Memory B cell (primary cell): ENCODE results near the gene SH2D4B.
A peak's percentile ranks its signal among the peaks of the same experiment; 100 is the strongest.
"Not testable (repeated sequence)": the region's sequence is repeated elsewhere in the genome, so short reads cannot be mapped to it uniquely, and the experiment has no call there.

ENCODE experiments used
- ATAC-seq: fragments of 150-1000 bp; cut with Tn5 transposase; 2 replicates; pipeline ENCODE4 v1.10.0; 2021; ENCODE audit warnings: low read depth, mild to moderate bottlenecking, moderate library complexity
- DNase-seq, 2 donors: peaks; one replicate each; pipeline ENCODE4 v3.0.0; 2022; ENCODE audit warnings: low spot score in 2 of 2
- H3K27ac Mint-ChIP-seq: one replicate; pipeline ENCODE4 v1.8.0; 2022; ENCODE audit warnings: mild to moderate bottlenecking, moderate library complexity, mixed read lengths
- H3K27me3 Mint-ChIP-seq: one replicate; pipeline ENCODE4 v1.8.0; 2022; ENCODE audit warnings: mixed read lengths
- H3K36me3 Mint-ChIP-seq: one replicate; pipeline ENCODE4 v1.8.0; 2022; ENCODE audit warnings: mild to moderate bottlenecking, mixed read lengths
- H3K4me1 Mint-ChIP-seq: one replicate; pipeline ENCODE4 v1.8.0; 2022; ENCODE audit warnings: mixed read lengths
- H3K4me3 Mint-ChIP-seq: one replicate; pipeline ENCODE4 v1.8.0; 2022; ENCODE audit warnings: mild to moderate bottlenecking, moderate library complexity, mixed read lengths
- H3K9me3 Mint-ChIP-seq: one replicate; pipeline ENCODE4 v1.8.0; 2022; ENCODE audit warnings: mixed read lengths

SH2D4B gene

GRCh38 chr10:80526218-80526617 is 11.5 kb upstream of the SH2D4B start:
- Mint-ChIP-seq H3K27ac (no peak overlapping the region), H3K27me3 (peaks cover 1% of the 10 kb centered on the region), H3K9me3 (no peaks in the 10 kb centered on the region), H3K36me3 (no peaks in the 10 kb centered on the region), H3K4me1 (peaks cover 7% of the 10 kb centered on the region), H3K4me3 (no peak overlapping the region)
- no peak for DNase-seq
- no peak for ATAC-seq

GRCh38 chr10:80526742-80527141 is 11.0 kb upstream of the SH2D4B start:
- DNase-seq (no peak), ATAC-seq (no peak)
- Mint-ChIP-seq H3K36me3 (no peaks in the 10 kb centered on the region), H3K27ac (no peak overlapping the region), H3K4me1 (peaks cover 7% of the 10 kb centered on the region), H3K9me3 (no peaks in the 10 kb centered on the region), H3K27me3 (peaks cover 1% of the 10 kb centered on the region), H3K4me3 (no peak overlapping the region)

- H3K36me3 Mint-ChIP-seq, result no peaks in the 10 kb centered on the region
- H3K4me3 Mint-ChIP-seq, result no peak overlapping the region
- DNase-seq, result no peak
- ATAC-seq, result no peak
- no peak overlapping the region for H3K27ac Mint-ChIP-seq
- H3K27me3 Mint-ChIP-seq, result peaks cover 1% of the 10 kb centered on the region
- peaks cover 4% of the 10 kb centered on the region for H3K4me1 Mint-ChIP-seq
- H3K9me3 Mint-ChIP-seq, result no peaks in the 10 kb centered on the region
Measured at GRCh38 chr10:80528185-80528700, 9.5 kb upstream of the SH2D4B start.

GRCh38 chr10:80528901-80529300 is 8.8 kb upstream of the SH2D4B start:
- peaks cover 1% of the 10 kb centered on the region for H3K27me3 Mint-ChIP-seq
- no peak overlapping the region for H3K4me3 Mint-ChIP-seq
- H3K9me3 Mint-ChIP-seq, result no peaks in the 10 kb centered on the region
- ATAC-seq (no peak), DNase-seq (no peak)
- no peaks in the 10 kb centered on the region for H3K36me3 Mint-ChIP-seq
- H3K27ac Mint-ChIP-seq, result no peak overlapping the region
- peaks cover 4% of the 10 kb centered on the region for H3K4me1 Mint-ChIP-seq

GRCh38 chr10:80529604-80530003 is 8.1 kb upstream of the SH2D4B start:
- ATAC-seq (no peak), DNase-seq (no peak)
- no peaks in the 10 kb centered on the region for H3K9me3 Mint-ChIP-seq
- H3K36me3 Mint-ChIP-seq, result no peaks in the 10 kb centered on the region
- H3K4me3 Mint-ChIP-seq, result no peak overlapping the region
- peaks cover 4% of the 10 kb centered on the region for H3K4me1 Mint-ChIP-seq
- no peak overlapping the region for H3K27ac Mint-ChIP-seq
- H3K27me3 Mint-ChIP-seq, result peaks cover 1% of the 10 kb centered on the region

GRCh38 chr10:80530251-80530650 is 7.5 kb upstream of the SH2D4B start:
- H3K4me1 Mint-ChIP-seq, result peaks cover 4% of the 10 kb centered on the region
- H3K27me3 Mint-ChIP-seq, result peaks cover 1% of the 10 kb centered on the region
- DNase-seq (no peak), ATAC-seq (no peak)
- H3K36me3 Mint-ChIP-seq, result no peaks in the 10 kb centered on the region
- no peaks in the 10 kb centered on the region for H3K9me3 Mint-ChIP-seq
- no peak overlapping the region for H3K4me3 Mint-ChIP-seq
- H3K27ac Mint-ChIP-seq, result no peak overlapping the region

- no peak overlapping the region for H3K27ac Mint-ChIP-seq
- H3K36me3 Mint-ChIP-seq, result no peaks in the 10 kb centered on the region
- no peak overlapping the region for H3K4me3 Mint-ChIP-seq
- DNase-seq, result no peak
- no peak for ATAC-seq
- H3K27me3 Mint-ChIP-seq, result peaks cover 1% of the 10 kb centered on the region
- peaks cover 6% of the 10 kb centered on the region for H3K4me1 Mint-ChIP-seq
- H3K9me3 Mint-ChIP-seq, result no peaks in the 10 kb centered on the region
Measured at GRCh38 chr10:80530816-80531215, 6.9 kb upstream of the SH2D4B start.

GRCh38 chr10:80532571-80532970 is 5.1 kb upstream of the SH2D4B start:
- ATAC-seq (no peak), DNase-seq (no peak)
- no peak overlapping the region for H3K4me3 Mint-ChIP-seq
- peaks cover 7% of the 10 kb centered on the region for H3K4me1 Mint-ChIP-seq
- no peaks in the 10 kb centered on the region for H3K27me3 Mint-ChIP-seq
- H3K9me3 Mint-ChIP-seq, result no peaks in the 10 kb centered on the region
- H3K36me3 Mint-ChIP-seq, result no peaks in the 10 kb centered on the region
- no peak overlapping the region for H3K27ac Mint-ChIP-seq

- not testable (repeated sequence) for H3K9me3 Mint-ChIP-seq, ATAC-seq, H3K27me3 Mint-ChIP-seq, H3K4me3 Mint-ChIP-seq, H3K36me3 Mint-ChIP-seq, DNase-seq, H3K27ac Mint-ChIP-seq, H3K4me1 Mint-ChIP-seq
Measured at GRCh38 chr10:80534059-80534458, 3.6 kb upstream of the SH2D4B start.

- peaks cover 12% of the 10 kb centered on the region for H3K4me1 Mint-ChIP-seq
Measured at GRCh38 chr10:80534646-80535045, 3.1 kb upstream of the SH2D4B start.

GRCh38 chr10:80535671-80536360 is 1.9 kb upstream of the SH2D4B start:
- H3K27me3 Mint-ChIP-seq, result no peaks in the 10 kb centered on the region
- ATAC-seq (peak; percentile 89), DNase-seq (peak; percentile 72 to 76)
- no peaks in the 10 kb centered on the region for H3K36me3 Mint-ChIP-seq
- peak overlapping the region; percentile 95 for H3K27ac Mint-ChIP-seq
- no peaks in the 10 kb centered on the region for H3K9me3 Mint-ChIP-seq
- H3K4me3 Mint-ChIP-seq, result peak overlapping the region; percentile 85
- peaks cover 21% of the 10 kb centered on the region for H3K4me1 Mint-ChIP-seq

More at GRCh38 chr10:80534646-80535045, 3.1 kb upstream of the SH2D4B start:
- not testable (repeated sequence) for ATAC-seq, H3K27ac Mint-ChIP-seq, DNase-seq, H3K9me3 Mint-ChIP-seq, H3K36me3 Mint-ChIP-seq, H3K27me3 Mint-ChIP-seq, H3K4me3 Mint-ChIP-seq

GRCh38 chr10:80536361-80536835 is 1.3 kb upstream of the SH2D4B start:
- H3K27me3 Mint-ChIP-seq, result no peaks in the 10 kb centered on the region
- DNase-seq (no peak), ATAC-seq (no peak)
- no peaks in the 10 kb centered on the region for H3K9me3 Mint-ChIP-seq
- no peaks in the 10 kb centered on the region for H3K36me3 Mint-ChIP-seq
- H3K4me1 Mint-ChIP-seq, result peaks cover 27% of the 10 kb centered on the region
- peak overlapping the region; percentile 95 for H3K27ac Mint-ChIP-seq
- peak overlapping the region; percentile 85 for H3K4me3 Mint-ChIP-seq

- Mint-ChIP-seq H3K4me1 (peaks cover 35% of the 10 kb centered on the region), H3K4me3 (peak overlapping the region; percentile 62), H3K27ac (no peak overlapping the region), H3K27me3 (no peaks in the 10 kb centered on the region), H3K9me3 (no peaks in the 10 kb centered on the region), H3K36me3 (no peaks in the 10 kb centered on the region)
- DNase-seq (no peak), ATAC-seq (no peak)
Measured at GRCh38 chr10:80537086-80537735, 491 bp upstream of the SH2D4B start.

- Mint-ChIP-seq H3K27me3 (no peaks in the 10 kb centered on the region), H3K4me1 (peaks cover 39% of the 10 kb centered on the region), H3K36me3 (no peaks in the 10 kb centered on the region), H3K4me3 (no peak overlapping the region), H3K9me3 (no peaks in the 10 kb centered on the region), H3K27ac (no peak overlapping the region)
- ATAC-seq (no peak), DNase-seq (no peak)
Measured at GRCh38 chr10:80538481-80539185, 931 bp downstream of the SH2D4B start.
